SU-DHL-6 (cell line): Measurements from ENCODE around the gene MAP3K4.

Source experiments
- EZH2phosphoT487 ChIP-seq: fragments of 200-600 bp; sonication (generic), shearing (Covaris generic); conservative IDR thresholded peaks from 2 replicates; pipeline ENCODE4 v1.6.1; 2018; ENCODE audit warnings: mild to moderate bottlenecking, antibody characterized with exemption, low read length, moderate library complexity, mixed read lengths
- TF ChIP-seq, protein P1 (sequence below): fragments of 200-600 bp; sonication (generic); IDR thresholded peaks from one replicate; pipeline ENCODE4 v1.5.1; 2017; ENCODE audit warnings: antibody characterized with exemption, mild to moderate bottlenecking, low read length, moderate library complexity; ENCODE audit not compliant: insufficient read depth, poor library complexity, severe bottlenecking

GRCh38 chr6:161003336-161003735 lies 11.8 kb downstream of the MAP3K4 start:
- TF ChIP-seq, protein P1, sequence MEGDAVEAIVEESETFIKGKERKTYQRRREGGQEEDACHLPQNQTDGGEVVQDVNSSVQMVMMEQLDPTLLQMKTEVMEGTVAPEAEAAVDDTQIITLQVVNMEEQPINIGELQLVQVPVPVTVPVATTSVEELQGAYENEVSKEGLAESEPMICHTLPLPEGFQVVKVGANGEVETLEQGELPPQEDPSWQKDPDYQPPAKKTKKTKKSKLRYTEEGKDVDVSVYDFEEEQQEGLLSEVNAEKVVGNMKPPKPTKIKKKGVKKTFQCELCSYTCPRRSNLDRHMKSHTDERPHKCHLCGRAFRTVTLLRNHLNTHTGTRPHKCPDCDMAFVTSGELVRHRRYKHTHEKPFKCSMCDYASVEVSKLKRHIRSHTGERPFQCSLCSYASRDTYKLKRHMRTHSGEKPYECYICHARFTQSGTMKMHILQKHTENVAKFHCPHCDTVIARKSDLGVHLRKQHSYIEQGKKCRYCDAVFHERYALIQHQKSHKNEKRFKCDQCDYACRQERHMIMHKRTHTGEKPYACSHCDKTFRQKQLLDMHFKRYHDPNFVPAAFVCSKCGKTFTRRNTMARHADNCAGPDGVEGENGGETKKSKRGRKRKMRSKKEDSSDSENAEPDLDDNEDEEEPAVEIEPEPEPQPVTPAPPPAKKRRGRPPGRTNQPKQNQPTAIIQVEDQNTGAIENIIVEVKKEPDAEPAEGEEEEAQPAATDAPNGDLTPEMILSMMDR, result no peak
- TF ChIP-seq EZH2phosphoT487, result no peak
